GM12872 (cell line): ENCODE results near the gene TCP1.

Source experiments
- CTCF ChIP-seq: IDR thresholded peaks from 3 replicates; pipeline ENCODE4 v1.5.1; 2011; ENCODE audit warnings: low read depth, mild to moderate bottlenecking, low read length, moderate library complexity; ENCODE audit not compliant: insufficient read depth

TCP1 gene

GRCh38 chr6:159739341-159739740 lies 50.1 kb downstream of the TCP1 start:
- TF ChIP-seq CTCF = no peak

- TF ChIP-seq CTCF = no peak
These were observed 52.5 kb downstream of the TCP1 start for GRCh38 chr6:159736908-159737307.

DNA sequence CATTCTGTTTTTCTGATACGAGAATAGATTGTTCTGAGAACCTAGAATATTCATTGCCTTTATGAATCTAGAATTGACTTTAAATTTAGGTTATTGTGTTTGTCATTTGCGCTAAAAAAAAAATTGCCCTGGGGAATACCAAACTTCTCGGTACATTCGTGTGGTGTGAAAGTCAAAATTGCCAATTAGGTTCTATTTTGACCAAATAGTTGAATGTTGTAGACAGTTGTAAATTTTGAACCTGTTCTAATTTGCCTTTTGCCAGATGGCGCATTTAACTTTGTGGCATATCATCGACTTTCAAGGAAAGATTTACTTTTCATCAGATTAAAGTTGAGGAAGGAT lies 59.1 kb downstream of the TCP1 start:
- no peak for TF ChIP-seq CTCF

GRCh38 chr6:159729598-159730331 lies 59.6 kb downstream of the TCP1 start:
- no peak for TF ChIP-seq CTCF

DNA sequence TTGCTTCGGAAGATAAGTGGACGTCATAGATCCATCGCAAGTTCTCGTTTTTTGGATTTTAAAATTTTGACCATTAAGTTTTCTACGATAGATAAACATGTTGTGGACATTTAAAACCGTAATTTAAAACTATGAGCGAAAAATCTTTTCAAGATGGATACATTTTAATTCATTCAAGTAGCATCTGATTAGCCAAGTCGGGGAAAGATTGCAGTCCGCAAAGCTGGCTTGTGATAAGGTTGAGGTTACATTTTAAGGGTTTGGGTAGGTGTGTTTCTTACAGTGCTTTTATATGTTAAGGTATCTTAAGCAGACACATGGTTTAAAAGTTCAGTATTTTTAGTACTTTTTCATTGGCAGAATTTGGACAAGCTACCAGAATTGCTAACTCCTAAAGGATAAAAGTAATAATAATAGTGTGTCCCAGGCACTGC lies 60.9 kb downstream of the TCP1 start:
- no peak for TF ChIP-seq CTCF
